HepG2 (cell line): ENCODE measurements around the gene DUS2. TPM values are rescaled to one million over a fixed set of nuclear protein-coding genes. Genes with fewer than 3 reads are reported as not detected.

Experiments
- DMTF1 ChIP-seq: sonication (generic); formaldehyde crosslinking; IDR thresholded peaks from 2 replicates; pipeline ENCODE4 v1.4.0; 2020; ENCODE audit warnings: mild to moderate bottlenecking, missing genetic modification reagents
- HDAC2 ChIP-seq: sonication (generic); formaldehyde crosslinking; IDR thresholded peaks from 2 replicates; pipeline ENCODE4 v1.4.0; 2020; ENCODE audit warnings: missing genetic modification reagents
- HDAC6 ChIP-seq: fragments of 200-600 bp; sonication (generic); IDR thresholded peaks from 2 replicates; pipeline ENCODE4 v1.7.0; 2017; ENCODE audit warnings: mild to moderate bottlenecking, antibody characterized with exemption, low read length, low read depth
- REL ChIP-seq: sonication (generic); formaldehyde crosslinking; conservative IDR thresholded peaks from 2 replicates; pipeline ENCODE4 v1.8.0; 2022; ENCODE audit warnings: mild to moderate bottlenecking, missing genetic modification reagents, moderate library complexity
- REXO4 ChIP-seq: sonication (generic); formaldehyde crosslinking; IDR thresholded peaks from 2 replicates; pipeline ENCODE4 v1.8.0; 2022; ENCODE audit warnings: missing genetic modification reagents, mild to moderate bottlenecking, borderline replicate concordance
- RXRB ChIP-seq: IDR thresholded peaks from 2 replicates; pipeline ENCODE4 v1.6.1; 2016; ENCODE audit warnings: borderline replicate concordance, missing genetic modification reagents, missing compliant biosample characterization
- SMAD3 ChIP-seq: sonication (generic); formaldehyde crosslinking; IDR thresholded peaks from 2 replicates; pipeline ENCODE4 v1.4.0; 2020; ENCODE audit warnings: missing genetic modification reagents
- SNAPC4 ChIP-seq: sonication (generic); formaldehyde crosslinking; IDR thresholded peaks from 2 replicates; pipeline ENCODE4 v1.4.0; 2020; ENCODE audit warnings: mild to moderate bottlenecking, missing genetic modification reagents
- TSC22D2 ChIP-seq: sonication (generic); formaldehyde crosslinking; IDR thresholded peaks from 2 replicates; pipeline ENCODE4 v1.5.1; 2020; ENCODE audit warnings: missing genetic modification reagents, mild to moderate bottlenecking, borderline replicate concordance
- ZNF180 ChIP-seq: sonication (generic); formaldehyde crosslinking; IDR thresholded peaks from 2 replicates; pipeline ENCODE4 v1.4.0; 2020; ENCODE audit warnings: low read depth, missing genetic modification reagents, borderline replicate concordance
- ZNF772 ChIP-seq: sonication (generic); formaldehyde crosslinking; IDR thresholded peaks from 2 replicates; pipeline ENCODE4 v1.5.0; 2020; ENCODE audit warnings: mild to moderate bottlenecking, missing genetic modification reagents
- ZNF850 ChIP-seq: sonication (generic); formaldehyde crosslinking; conservative IDR thresholded peaks from 2 replicates; pipeline ENCODE4 v1.9.0; 2021; ENCODE audit warnings: mild to moderate bottlenecking, missing genetic modification reagents
- polyA plus RNA-seq, 8 experiments: library from polyadenylated mRNA; depleted of rRNA in 3 of 8; stranded (reverse) in 7 of 8; unstranded in 1 of 8; fragments of >200 nt; fragmentation: Illumina TruSeq in 4 of 8; extraction: Trizol in 4 of 8; gene quantifications; 2 replicates each; pipeline versions ENCODE4 v1.2.1 to v1.2.3, GENCODE V29; 2011 to 2016; ENCODE audit warnings: low read depth in 4 of 8, missing spikeins in 1 of 8, mixed read lengths in 1 of 8; ENCODE audit not compliant: insufficient read depth in 1 of 8
- total RNA-seq, 5 experiments: library from RNA; depleted of rRNA; stranded (reverse); fragments of >200 nt; fragmentation: Illumina TruSeq; extraction: Trizol; gene quantifications; 2 replicates each; pipeline ENCODE4 v1.2.3, GENCODE V29; 2016; ENCODE audit warnings: low read depth in 1 of 5
- TF ChIP-seq, protein P1 (sequence below): sonication (generic); formaldehyde crosslinking; IDR thresholded peaks from 2 replicates; pipeline ENCODE4 v1.8.0; 2022; ENCODE audit warnings: low read depth, missing genetic modification reagents
- TF ChIP-seq, protein P2 (sequence below): sonication (generic); formaldehyde crosslinking; IDR thresholded peaks from 2 replicates; pipeline ENCODE4 v1.5.0; 2020; ENCODE audit warnings: mild to moderate bottlenecking, missing genetic modification reagents

Gene DUS2
- total and polyA plus RNA-seq, 2 of the 13 experiments (the other 11 are each of a cell fraction or from before 2014, with no cell fraction given), result 17.8 to 25.1 TPM

- no peak for TF ChIP-seq HDAC6
- TF ChIP-seq ZNF180 (CRISPR knock-in tag), result no peak
- TF ChIP-seq, protein P1, sequence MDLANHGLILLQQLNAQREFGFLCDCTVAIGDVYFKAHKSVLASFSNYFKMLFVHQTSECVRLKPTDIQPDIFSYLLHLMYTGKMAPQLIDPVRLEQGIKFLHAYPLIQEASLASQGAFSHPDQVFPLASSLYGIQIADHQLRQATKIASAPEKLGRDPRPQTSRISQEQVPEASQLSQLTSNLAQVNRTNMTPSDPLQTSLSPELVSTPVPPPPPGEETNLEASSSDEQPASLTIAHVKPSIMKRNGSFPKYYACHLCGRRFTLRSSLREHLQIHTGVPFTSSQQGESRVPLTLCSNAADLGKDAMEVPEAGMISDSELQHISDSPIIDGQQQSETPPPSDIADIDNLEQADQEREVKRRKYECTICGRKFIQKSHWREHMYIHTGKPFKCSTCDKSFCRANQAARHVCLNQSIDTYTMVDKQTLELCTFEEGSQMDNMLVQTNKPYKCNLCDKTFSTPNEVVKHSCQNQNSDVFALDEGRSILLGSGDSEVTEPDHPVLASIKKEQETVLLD, result 0 out of 2 replicates have a peak, but pooled peaks have one; percentile 27
- TF ChIP-seq TSC22D2, result no peak
- TF ChIP-seq, protein P2, sequence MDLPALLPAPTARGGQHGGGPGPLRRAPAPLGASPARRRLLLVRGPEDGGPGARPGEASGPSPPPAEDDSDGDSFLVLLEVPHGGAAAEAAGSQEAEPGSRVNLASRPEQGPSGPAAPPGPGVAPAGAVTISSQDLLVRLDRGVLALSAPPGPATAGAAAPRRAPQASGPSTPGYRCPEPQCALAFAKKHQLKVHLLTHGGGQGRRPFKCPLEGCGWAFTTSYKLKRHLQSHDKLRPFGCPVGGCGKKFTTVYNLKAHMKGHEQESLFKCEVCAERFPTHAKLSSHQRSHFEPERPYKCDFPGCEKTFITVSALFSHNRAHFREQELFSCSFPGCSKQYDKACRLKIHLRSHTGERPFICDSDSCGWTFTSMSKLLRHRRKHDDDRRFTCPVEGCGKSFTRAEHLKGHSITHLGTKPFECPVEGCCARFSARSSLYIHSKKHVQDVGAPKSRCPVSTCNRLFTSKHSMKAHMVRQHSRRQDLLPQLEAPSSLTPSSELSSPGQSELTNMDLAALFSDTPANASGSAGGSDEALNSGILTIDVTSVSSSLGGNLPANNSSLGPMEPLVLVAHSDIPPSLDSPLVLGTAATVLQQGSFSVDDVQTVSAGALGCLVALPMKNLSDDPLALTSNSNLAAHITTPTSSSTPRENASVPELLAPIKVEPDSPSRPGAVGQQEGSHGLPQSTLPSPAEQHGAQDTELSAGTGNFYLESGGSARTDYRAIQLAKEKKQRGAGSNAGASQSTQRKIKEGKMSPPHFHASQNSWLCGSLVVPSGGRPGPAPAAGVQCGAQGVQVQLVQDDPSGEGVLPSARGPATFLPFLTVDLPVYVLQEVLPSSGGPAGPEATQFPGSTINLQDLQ, result no peak
- peak; percentile 70; the same call in 1 of the 2 replicates for TF ChIP-seq REXO4
- TF ChIP-seq HDAC2, result no peak
- TF ChIP-seq ZNF850, result 0 out of 2 replicates have a peak, but pooled peaks have one; percentile 19
- TF ChIP-seq ZNF772 (CRISPR knock-in tag), result no peak
- no peak for TF ChIP-seq RXRB (CRISPR knock-in tag)
- TF ChIP-seq DMTF1 (CRISPR knock-in tag), result no peak
- TF ChIP-seq SMAD3, result no peak
- no peak for TF ChIP-seq SNAPC4 (CRISPR knock-in tag)
- peak; percentile 85; the same call in 1 of the 2 replicates for TF ChIP-seq REL
Measured at GRCh38 chr16:67992661-67993206, 30.4 kb upstream of the DUS2 start (continued).
